Occipital lobe (tissue), 3 donors: ENCODE measurements around the gene TSPYL2. TPM values are rescaled to one million over a fixed set of nuclear protein-coding genes. Genes with fewer than 3 reads are reported as not detected.

Source experiments
- DNase-seq: peaks from one replicate; lab custom pipeline; 2025; lab: John Stamatoyannopoulos, UW
- small RNA-seq: library from RNA; depleted of rRNA; stranded (forward); fragments of <200 nt; gene quantifications from one replicate; pipeline ENCODE3, GENCODE V24; 2014
- total RNA-seq: library from RNA; depleted of rRNA; stranded (reverse); fragments of >200 nt; gene quantifications from one replicate; pipeline ENCODE4 v1.2.3, GENCODE V29; 2014

Gene TSPYL2
- total RNA-seq, 1 donor from 2014 or later = 7.0 TPM

DNA sequence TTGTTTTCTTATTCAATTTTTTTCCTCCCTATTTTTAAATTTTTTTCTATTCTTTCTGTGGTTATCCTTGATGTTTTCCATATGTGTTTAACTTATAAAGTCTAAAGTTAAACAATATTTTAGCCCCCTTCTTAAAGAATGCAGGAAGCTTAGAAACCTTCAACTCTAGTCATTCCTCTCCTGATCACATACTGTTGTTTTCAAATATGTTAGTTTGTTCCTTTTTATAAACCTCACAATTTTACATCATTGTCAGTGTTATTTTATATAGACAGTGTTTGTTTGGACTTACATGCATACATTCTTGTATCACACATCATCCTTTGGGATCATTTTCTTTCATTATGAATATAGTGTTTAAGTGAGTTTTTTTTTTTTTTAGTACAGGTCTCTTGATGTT is 43.3 kb downstream of the TSPYL2 start:
- no peak for DNase-seq

- no peak for DNase-seq
Observed at GRCh38 chrX:53126377-53126776, 44.2 kb downstream of the TSPYL2 start.

GRCh38 chrX:53128097-53128749 is 46.1 kb downstream of the TSPYL2 start:
- no peak for DNase-seq

- no peak for DNase-seq
Observed at GRCh38 chrX:53133400-53133799, 51.2 kb downstream of the TSPYL2 start.

- no peak for DNase-seq
Observed at GRCh38 chrX:53135581-53135980, 53.4 kb downstream of the TSPYL2 start.

Small RNA genes lying within 50 kb of the gene (small RNA-seq; reads per million reads assigned to genes)
- not detected for gene AL591212.2

Other genes starting within 250 kb of the TSPYL2 start
- gene XAGE3, start 214.3 kb upstream of the TSPYL2 start, total RNA-seq = not detected
- gene FAM156B, start 185.0 kb upstream of the TSPYL2 start, total RNA-seq = 10.6 TPM
- gene FAM156A, start 123.8 kb upstream of the TSPYL2 start, total RNA-seq = 18.4 TPM
- 27.0 TPM for gene GPR173, start 33.6 kb upstream of the TSPYL2 start, total RNA-seq
- gene KANTR, start 11.8 kb downstream of the TSPYL2 start, total RNA-seq = 31.4 TPM
- gene KDM5C, start 142.8 kb downstream of the TSPYL2 start, total RNA-seq = 103 TPM
- gene IQSEC2, start 199.2 kb downstream of the TSPYL2 start, total RNA-seq = 8.6 TPM